HG03108 (cell line): Measurements from ENCODE around the gene ITPR2.

Source experiments
- ATAC-seq: cut with Tn5 transposase; IDR thresholded peaks from one replicate; pipeline ENCODE4 v1.9.1; 2021; ENCODE audit warnings: moderate library complexity; ENCODE audit not compliant: unreplicated experiment

Gene ITPR2

DNA sequence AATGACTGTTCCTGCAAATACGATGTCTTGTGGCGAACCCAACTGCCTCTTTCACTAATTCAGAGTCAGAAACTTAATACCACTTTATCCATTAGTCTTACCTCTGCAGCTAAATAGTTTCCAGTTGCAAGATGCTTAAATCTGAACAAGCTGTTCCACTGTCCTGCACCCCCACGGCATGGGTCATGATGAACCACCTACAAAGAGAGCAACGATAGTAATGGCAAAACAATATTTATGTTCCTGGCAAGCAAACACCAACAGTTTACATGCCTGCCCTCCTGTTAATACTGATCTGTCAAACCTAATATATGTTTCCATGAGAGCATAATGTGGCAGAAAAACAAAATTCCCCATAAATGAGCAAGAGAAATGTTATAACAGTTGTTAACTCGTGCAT is 121.9 kb downstream of the ITPR2 start:
- no peak for ATAC-seq

- no peak for ATAC-seq
Observed at GRCh38 chr12:26705851-26706250, 127.1 kb downstream of the ITPR2 start.

- no peak for ATAC-seq
Observed at GRCh38 chr12:26704684-26705460, 128.1 kb downstream of the ITPR2 start.

- no peak for ATAC-seq
Observed at GRCh38 chr12:26704214-26704613, 128.8 kb downstream of the ITPR2 start.

DNA sequence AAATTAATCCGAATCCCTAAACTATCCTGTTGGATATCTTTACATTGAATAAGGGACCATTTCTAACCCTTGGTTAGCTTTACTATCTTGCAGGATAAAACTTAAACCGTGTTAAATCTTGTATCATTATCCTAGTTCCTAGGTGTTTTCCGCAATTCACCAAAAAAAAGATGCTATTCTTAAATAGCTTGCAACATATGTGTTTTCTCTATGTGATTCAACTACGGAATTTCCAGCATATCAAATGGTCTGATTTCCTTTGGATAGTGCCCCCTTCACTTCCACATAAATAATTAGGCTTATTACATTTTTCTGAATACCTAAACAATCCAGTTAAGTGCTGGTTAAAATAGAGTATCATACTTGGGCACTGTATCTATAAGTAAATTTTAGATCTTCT is 130.3 kb downstream of the ITPR2 start:
- no peak for ATAC-seq

DNA sequence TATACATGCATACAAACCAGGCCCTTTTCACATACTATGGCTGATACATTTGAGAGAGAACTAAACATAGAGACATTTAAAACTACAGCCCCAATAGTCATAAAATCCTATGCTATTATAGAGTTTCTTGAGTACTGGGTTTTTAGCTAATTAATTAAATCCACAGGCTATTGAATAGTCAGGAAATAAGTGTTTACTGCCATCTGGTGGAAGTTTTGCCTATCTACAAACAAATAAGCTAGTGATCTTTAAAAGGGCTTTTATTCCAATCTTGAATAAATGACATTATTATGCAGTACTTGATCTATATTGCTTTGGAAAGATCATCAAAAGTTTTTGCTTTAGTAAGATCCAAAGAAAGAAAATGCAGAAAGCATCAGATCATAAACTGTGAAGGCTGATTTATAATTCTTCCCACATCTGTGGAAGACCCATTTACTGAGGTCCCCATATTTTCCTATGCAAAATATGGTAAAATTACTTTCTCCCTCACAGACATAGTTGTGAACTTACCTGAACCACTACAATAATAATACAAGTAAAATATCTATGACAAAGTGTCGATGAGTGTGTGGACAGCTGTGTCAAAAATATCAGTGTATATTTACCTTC is 131.3 kb downstream of the ITPR2 start:
- ATAC-seq: no peak

- ATAC-seq: no peak
Observed at GRCh38 chr12:26700430-26700829, 132.6 kb downstream of the ITPR2 start.

DNA sequence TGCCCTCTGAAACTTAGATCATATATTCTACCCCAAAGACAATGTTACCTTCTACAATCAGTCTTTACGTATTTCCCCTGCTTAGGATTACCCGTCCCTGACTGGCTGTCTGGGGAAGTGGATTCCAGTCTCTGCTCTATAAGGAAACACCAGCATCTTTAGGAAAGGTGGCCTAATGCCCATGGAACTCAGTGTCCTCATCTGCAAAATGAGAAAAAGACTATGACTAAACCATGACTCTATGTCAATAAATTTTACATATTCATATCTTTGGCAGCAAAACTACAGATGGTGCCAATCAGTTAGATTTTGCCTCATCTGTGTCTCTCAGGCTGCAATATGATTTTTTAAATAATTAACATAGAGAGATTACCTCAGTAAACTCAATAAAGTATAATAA is 133.8 kb downstream of the ITPR2 start:
- ATAC-seq: no peak

GRCh38 chr12:26698186-26698585 is 134.8 kb downstream of the ITPR2 start:
- ATAC-seq: no peak

GRCh38 chr12:26697217-26697616 is 135.8 kb downstream of the ITPR2 start:
- no peak for ATAC-seq

GRCh38 chr12:26696613-26697092 is 136.3 kb downstream of the ITPR2 start:
- ATAC-seq: no peak

DNA sequence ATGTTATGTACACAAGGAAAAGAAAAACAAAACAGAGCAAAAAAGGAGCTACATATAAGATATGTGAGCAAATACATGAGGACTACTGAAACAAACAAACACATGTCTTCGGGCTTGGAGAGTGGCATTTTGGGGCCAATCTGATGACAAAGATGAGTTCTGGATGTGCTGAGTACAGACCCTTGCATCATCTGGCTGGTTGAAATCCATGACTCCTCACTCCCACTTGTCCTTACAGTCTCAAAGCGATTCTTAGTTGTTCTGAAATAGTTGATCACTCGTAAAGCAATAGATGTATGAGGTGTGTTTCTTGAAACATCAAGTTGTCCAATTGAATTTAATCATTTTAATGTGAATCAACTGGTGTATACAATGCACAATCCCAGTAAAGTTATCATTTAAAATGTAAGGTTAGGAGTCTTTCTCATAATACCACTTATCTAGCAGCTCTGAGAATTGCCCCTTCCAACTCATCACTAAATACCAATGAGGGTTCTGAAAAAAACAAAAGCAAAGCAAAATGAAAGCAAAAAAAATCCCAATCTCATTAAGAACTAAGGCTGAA is 136.9 kb downstream of the ITPR2 start:
- ATAC-seq: no peak

DNA sequence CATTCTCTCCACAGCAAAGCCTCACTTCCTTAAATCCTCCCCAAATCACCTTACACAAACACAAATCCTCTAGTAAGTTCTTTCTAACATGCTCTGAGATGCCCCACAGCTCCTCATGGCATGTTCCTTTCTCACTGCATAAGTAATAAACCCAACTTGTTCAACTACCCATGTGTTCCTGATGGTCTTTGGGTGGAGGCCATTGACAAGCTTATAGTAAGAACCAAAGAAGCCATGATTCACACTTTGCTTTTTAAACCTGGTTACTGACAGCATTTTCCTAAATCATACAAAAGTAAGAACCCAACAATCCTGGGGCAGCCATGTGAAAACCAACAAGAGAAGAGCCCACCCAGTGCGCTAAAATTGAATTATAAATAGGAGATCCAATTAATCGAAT is 138.6 kb downstream of the ITPR2 start:
- ATAC-seq: no peak

GRCh38 chr12:26692407-26692806 is 140.6 kb downstream of the ITPR2 start:
- ATAC-seq: no peak

DNA sequence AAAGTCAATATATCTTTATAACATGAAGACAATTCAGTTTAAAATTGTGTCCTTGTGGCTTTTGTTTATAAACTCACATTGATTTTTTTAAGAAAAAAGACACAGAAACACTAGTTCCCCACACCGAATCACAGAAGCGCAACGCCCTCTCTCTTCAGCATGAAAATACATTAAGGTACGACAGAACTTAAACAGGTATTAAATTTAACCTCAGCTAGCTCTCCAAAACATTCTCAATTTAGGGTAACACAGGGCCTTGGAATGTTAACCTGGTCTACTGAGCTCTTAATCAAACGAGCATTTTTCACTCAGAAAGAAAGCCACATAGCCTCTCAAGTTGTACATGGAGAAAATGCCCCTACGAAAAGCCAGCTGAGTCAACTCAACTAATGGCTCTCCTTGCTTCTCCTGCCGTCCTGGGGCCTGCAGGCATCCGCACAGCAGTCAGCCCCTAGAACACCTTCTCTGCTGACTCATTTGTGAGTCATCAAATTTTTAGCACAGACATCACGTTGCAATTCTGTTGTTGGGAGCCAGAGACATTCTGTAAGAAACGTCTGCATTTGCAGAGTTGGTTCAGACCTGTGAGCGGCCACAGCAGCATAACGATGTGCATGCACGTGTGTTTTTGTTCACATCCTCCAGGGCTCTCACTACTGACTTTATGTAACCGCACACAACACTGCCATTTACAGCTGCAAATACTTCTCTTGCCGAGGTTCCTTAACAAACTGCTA is 141.6 kb downstream of the ITPR2 start:
- ATAC-seq: no peak

DNA sequence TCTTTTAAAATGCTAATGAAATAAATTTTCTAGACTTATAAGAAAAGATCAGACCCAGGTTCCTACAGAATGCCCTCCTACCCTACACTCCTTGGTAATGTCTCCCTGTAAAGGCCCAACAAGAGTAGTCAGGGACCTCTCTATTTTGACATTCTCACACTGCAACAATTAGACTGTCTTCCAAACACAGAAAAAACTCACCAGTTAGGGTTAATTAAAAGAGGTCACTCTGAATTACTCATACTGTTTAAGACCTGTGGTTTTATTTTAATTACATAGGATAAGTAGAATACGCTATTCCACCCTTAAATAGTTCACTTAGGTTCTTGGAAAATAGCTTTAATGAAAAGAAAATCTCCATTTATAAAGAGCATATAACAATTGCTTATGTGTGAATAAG is 142.4 kb downstream of the ITPR2 start:
- no peak for ATAC-seq

GRCh38 chr12:26689281-26689841 is 143.6 kb downstream of the ITPR2 start:
- no peak for ATAC-seq

GRCh38 chr12:26688344-26688904 is 144.6 kb downstream of the ITPR2 start:
- ATAC-seq: no peak

- no peak for ATAC-seq
Observed at GRCh38 chr12:26686408-26686807, 146.6 kb downstream of the ITPR2 start.

DNA sequence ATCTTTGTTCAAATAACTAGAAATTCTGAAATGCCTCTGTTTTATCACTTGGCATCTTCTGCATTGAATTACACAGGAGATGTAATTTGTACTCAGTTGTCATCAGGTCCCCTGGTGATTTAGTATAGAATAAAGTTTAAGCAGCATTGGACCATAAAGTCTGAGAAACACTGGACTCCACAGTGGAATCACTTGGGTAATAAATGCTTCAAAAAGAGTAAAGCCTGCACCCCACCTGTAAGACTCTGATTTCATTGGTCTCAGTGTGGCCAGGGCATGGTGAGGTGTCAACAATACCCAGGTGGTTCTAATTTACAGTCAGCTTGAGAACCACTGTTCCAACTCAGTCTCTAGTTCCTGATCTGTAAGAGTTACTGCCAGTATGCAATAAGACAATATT is 148.9 kb downstream of the ITPR2 start:
- no peak for ATAC-seq

DNA sequence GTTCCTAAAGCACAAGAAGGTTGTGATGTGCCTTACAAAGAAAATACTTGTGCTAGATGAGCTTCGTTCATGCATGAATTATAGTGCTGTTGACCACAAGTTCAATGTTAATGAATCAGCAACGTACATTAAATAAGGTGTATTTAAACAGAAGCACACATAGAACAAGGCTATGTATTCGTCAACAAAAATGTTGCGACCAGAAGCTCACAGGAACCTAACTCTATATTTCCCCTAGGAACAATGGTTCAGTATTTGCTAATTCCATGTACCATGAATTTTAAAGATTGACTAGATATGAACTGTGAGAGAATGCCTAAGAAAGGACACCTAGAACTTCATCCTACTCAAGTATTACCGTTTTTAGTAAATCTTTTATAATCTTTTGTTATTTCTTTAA is 149.6 kb downstream of the ITPR2 start:
- ATAC-seq: no peak
